Mesodermal cell (in vitro differentiated cells): Measurements from ENCODE around the gene CHL1.

Source experiments
- H3K27ac ChIP-seq: 2 replicates; pipeline ENCODE4 v1.7.0; 2013; ENCODE audit warnings: mild to moderate bottlenecking, low read depth, low read length, moderate library complexity; ENCODE audit not compliant: severe bottlenecking
- H3K36me3 ChIP-seq: 2 replicates; pipeline ENCODE4 v1.7.1; 2013; ENCODE audit warnings: mild to moderate bottlenecking, low read length, moderate library complexity; ENCODE audit not compliant: control insufficient read depth, insufficient read depth
- H3K4me1 ChIP-seq: one replicate; pipeline ENCODE4 v1.7.1; 2013; ENCODE audit warnings: mild to moderate bottlenecking, low read length; ENCODE audit not compliant: insufficient read depth, control insufficient read depth, poor library complexity, severe bottlenecking
- H3K4me3 ChIP-seq: 2 replicates; pipeline ENCODE4 v1.7.0; 2013; ENCODE audit warnings: low read length, control low read depth, mild to moderate bottlenecking; ENCODE audit not compliant: insufficient read depth, poor library complexity, severe bottlenecking; ENCODE audit errors: extremely low read depth
- H3K9me3 ChIP-seq: 2 replicates; pipeline ENCODE4 v1.7.1; 2013; ENCODE audit warnings: mild to moderate bottlenecking, low read length, moderate library complexity; ENCODE audit not compliant: control insufficient read depth
- WGBS, 2 experiments: methylation state at CpG; one replicate each; pipeline ENCODE4 v1.1.5; 2013; ENCODE audit warnings: missing lambda C conversion rate in 2 of 2; ENCODE audit not compliant: insufficient coverage in 2 of 2; 5-methylcytosine and 5-hydroxymethylcytosine counted together

Gene CHL1

GRCh38 chr3:339351-339750, 142.8 kb downstream of the CHL1 start:
- Histone ChIP-seq H3K4me1 (no peaks in the 10 kb centered on the region), H3K27ac (no peak overlapping the region), H3K9me3 (peaks cover 8% of the 10 kb centered on the region), H3K4me3 (no peak overlapping the region), H3K36me3 (no peaks in the 10 kb centered on the region)
- 58 to 73% methylated on average over 3 of the region's 5 CpGs for WGBS, 2 experiments

- no peaks in the 10 kb centered on the region for H3K4me1 ChIP-seq
- H3K36me3 ChIP-seq = no peaks in the 10 kb centered on the region
- 58 to 75% methylated on average over 2 of the region's 4 CpGs for WGBS, 2 experiments
- H3K9me3 ChIP-seq = peaks cover 8% of the 10 kb centered on the region
- H3K27ac ChIP-seq = no peak overlapping the region
- H3K4me3 ChIP-seq = no peak overlapping the region
These were observed 145.4 kb downstream of the CHL1 start for GRCh38 chr3:341998-342397.

GRCh38 chr3:346186-346585, 149.6 kb downstream of the CHL1 start:
- Histone ChIP-seq H3K9me3 (peaks cover 11% of the 10 kb centered on the region), H3K27ac (no peak overlapping the region), H3K4me1 (no peaks in the 10 kb centered on the region), H3K4me3 (no peak overlapping the region), H3K36me3 (no peaks in the 10 kb centered on the region)
- no CpG with 5 or more reads among the region's 1 CpG for WGBS, 2 experiments

DNA sequence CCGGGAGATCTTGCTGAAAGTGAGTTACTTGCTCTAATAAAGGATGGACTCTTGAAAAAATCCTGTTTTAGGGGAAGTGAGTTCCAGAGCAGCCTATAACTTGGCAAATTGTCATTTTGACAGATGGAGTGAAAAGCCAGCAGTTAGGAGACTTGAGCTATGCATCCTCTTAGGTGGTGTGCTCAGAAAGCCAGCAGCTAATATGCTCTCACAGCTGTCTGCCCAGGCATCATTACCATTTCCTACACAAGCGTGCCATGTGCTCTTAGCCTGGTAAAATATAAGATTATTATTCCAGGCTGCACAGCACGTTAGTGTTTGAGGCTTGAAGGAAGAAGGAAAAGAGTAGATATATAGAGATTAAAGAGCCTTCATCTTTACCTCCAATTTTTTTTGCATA, 151.0 kb downstream of the CHL1 start:
- no peak overlapping the region for H3K4me3 ChIP-seq
- WGBS, 2 experiments = 57 to 70% methylated on average over 1 of the region's 3 CpGs
- no peaks in the 10 kb centered on the region for H3K4me1 ChIP-seq
- no peak overlapping the region for H3K27ac ChIP-seq
- peaks cover 5% of the 10 kb centered on the region for H3K9me3 ChIP-seq
- no peaks in the 10 kb centered on the region for H3K36me3 ChIP-seq

DNA sequence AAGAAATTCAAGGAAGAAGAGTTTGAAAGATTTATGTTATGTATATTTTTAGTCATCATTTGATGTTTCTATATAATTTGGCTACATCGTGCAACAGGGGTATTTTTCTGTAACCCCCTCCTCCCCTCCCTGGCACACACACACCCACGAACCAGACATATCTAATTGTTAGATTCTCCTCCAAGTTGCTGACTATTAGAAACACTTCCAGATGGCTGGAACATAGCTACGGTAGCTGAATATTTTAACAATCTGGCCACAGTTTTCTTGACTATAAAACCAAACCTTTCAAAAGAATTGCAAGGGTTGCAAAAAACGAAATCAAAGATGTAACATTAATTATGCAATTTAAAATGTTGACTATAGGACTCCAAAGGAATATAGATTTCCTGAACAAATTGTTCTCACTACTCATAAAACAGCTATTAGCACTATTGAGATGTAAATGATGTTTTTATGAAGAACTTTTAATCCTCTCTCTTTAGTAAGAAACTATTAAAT, 154.4 kb downstream of the CHL1 start:
- H3K4me3 ChIP-seq = no peak overlapping the region
- peaks cover 5% of the 10 kb centered on the region for H3K9me3 ChIP-seq
- no peaks in the 10 kb centered on the region for H3K36me3 ChIP-seq
- H3K4me1 ChIP-seq = no peaks in the 10 kb centered on the region
- no peak overlapping the region for H3K27ac ChIP-seq
- WGBS, 2 experiments = 75 to 82% methylated on average over 2 of the region's 4 CpGs

GRCh38 chr3:352599-352998, 156.0 kb downstream of the CHL1 start:
- WGBS, 2 experiments = 100% methylated on average over 1 of the region's 1 CpG; no CpG with 5 or more reads in 1 of the 2 experiments

DNA sequence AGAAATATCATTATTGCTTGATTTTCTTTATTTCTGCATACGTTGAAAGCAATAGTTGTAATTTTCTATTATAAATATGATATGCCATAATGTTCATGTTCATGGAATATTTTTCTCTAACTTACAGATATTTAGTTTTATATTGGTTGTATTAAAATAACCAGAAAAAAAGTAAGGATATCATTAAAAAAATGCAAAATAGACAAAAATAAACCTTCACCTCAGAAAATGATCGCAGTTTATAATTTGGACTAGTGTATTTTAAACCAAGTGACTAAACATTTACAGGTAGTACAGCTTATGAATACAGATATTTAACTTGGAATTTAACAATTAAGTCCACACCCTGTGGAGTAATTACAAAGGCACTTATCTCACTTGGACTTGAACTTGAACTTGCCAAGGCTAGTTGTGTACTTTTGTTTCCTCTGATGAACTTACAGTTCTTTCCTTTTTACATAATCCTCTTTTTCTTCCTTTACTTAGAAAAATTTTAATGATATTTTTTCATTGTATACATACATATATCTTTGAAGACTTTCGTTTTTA, 156.7 kb downstream of the CHL1 start:
- no peaks in the 10 kb centered on the region for H3K36me3 ChIP-seq
- H3K4me1 ChIP-seq = no peaks in the 10 kb centered on the region
- WGBS, 2 experiments = no CpG with 5 or more reads among the region's 3 CpGs
- H3K27ac ChIP-seq = no peak overlapping the region
- no peak overlapping the region for H3K4me3 ChIP-seq
- peaks cover 18% of the 10 kb centered on the region for H3K9me3 ChIP-seq

More at GRCh38 chr3:352599-352998, 156.0 kb downstream of the CHL1 start:
- Histone ChIP-seq H3K4me3 (no peak overlapping the region), H3K4me1 (no peaks in the 10 kb centered on the region), H3K36me3 (no peaks in the 10 kb centered on the region), H3K27ac (no peak overlapping the region), H3K9me3 (peaks cover 12% of the 10 kb centered on the region)

- no peak overlapping the region for H3K27ac ChIP-seq
- peaks cover 13% of the 10 kb centered on the region for H3K9me3 ChIP-seq
- H3K4me1 ChIP-seq = no peaks in the 10 kb centered on the region
- no peaks in the 10 kb centered on the region for H3K36me3 ChIP-seq
- 72% methylated on average over 3 of the region's 3 CpGs; no CpG with 5 or more reads in 1 of the 2 experiments for WGBS, 2 experiments
- H3K4me3 ChIP-seq = no peak overlapping the region
These were observed 157.9 kb downstream of the CHL1 start for GRCh38 chr3:354432-354831.

GRCh38 chr3:355622-356021, 159.1 kb downstream of the CHL1 start:
- no peak overlapping the region for H3K27ac ChIP-seq
- no peak overlapping the region for H3K4me3 ChIP-seq
- H3K4me1 ChIP-seq = no peaks in the 10 kb centered on the region
- WGBS, 2 experiments = 73 to 81% methylated on average over 4 to 6 of the region's 8 CpGs
- H3K36me3 ChIP-seq = no peaks in the 10 kb centered on the region
- peaks cover 18% of the 10 kb centered on the region for H3K9me3 ChIP-seq

DNA sequence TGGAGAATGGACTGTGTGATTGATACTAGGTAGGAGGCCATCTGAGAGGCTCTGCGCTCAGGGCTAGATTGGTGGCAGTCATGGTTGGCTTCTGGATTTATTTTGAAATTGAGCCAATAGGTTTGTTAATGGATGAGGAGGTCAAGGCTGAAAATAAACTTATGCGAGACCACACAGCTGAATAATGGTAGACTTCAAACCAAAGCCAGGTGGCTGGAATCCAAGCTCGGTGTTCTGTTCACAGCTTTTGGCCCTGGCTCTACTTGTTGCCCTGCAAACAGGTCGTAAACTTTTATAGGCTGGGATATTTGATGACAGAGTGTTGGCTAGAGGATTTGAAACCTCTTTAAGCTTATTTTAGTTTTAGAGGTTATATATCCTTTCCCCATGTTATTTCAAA, 160.4 kb downstream of the CHL1 start:
- Histone ChIP-seq H3K27ac (no peak overlapping the region), H3K36me3 (no peaks in the 10 kb centered on the region), H3K4me1 (no peaks in the 10 kb centered on the region), H3K9me3 (peaks cover 21% of the 10 kb centered on the region), H3K4me3 (no peak overlapping the region)
- 86 to 100% methylated on average over 2 to 3 of the region's 4 CpGs for WGBS, 2 experiments

- H3K4me1 ChIP-seq = no peaks in the 10 kb centered on the region
- H3K36me3 ChIP-seq = no peaks in the 10 kb centered on the region
- H3K27ac ChIP-seq = no peak overlapping the region
- H3K4me3 ChIP-seq = no peak overlapping the region
- 51 to 67% methylated on average over 2 to 3 of the region's 3 CpGs for WGBS, 2 experiments
- H3K9me3 ChIP-seq = peaks cover 21% of the 10 kb centered on the region
These were observed 163.1 kb downstream of the CHL1 start for GRCh38 chr3:359672-360071.
